ENCODE data around the gene SEMA3B. TPM values are rescaled to one million over a fixed set of nuclear protein-coding genes. Genes with fewer than 3 reads are reported as not detected.

The SEMA3B gene
- total and polyA plus RNA-seq, 9 of the 15 experiments (the other 6 are each of a cell fraction or from before 2014, with no cell fraction given) = 0.03 to 1.8 (median 0.55) TPM; not detected in 1

GRCh38 chr3:50324351-50325112 is 55.6 kb downstream of the SEMA3B start:
- no peaks in the 10 kb centered on the region for H3K9me3 ChIP-seq (replicated peaks; ENCODE audit: control insufficient read depth, insufficient read depth, low read depth, low read length)
- DNase-seq (ENCODE audit: extremely low read depth in 1 of 4, low spot score in 3 of 4) (peak; percentile 40 to 86 (median 64)), ATAC-seq (peak; percentile 70), FAIRE-seq (peak; percentile 89)
- peak overlapping the region in 1 of 2 experiments; percentile 24; a peak in 1 of 4 replicates for H3K9ac ChIP-seq (ENCODE audit: insufficient read depth in 1 of 2, low read depth in 2 of 2, low read length in 2 of 2)
- ChIA-PET POLR2A (interaction anchor here (0.6 to 1.2 kb wide), 4 partner anchors 11 to 30 kb away, joined by 3 to 4 read pairs (median 3); partner anchors contain the start of gene HYAL1), CTCF (ENCODE audit: low intra/inter-chr PET ratio) (interaction anchor here (1.4 to 2.1 kb wide), 2 partner anchors 50 to 97 kb away, joined by 6 read pairs; no protein-coding TSS in a partner anchor)
- WGBS (ENCODE audit: insufficient coverage, low coverage, missing lambda C conversion rate) = 17% methylated on average over 4 of the region's 4 CpGs
- BruUV-seq (replicated peaks) = no TSS peak
- no peaks in the 10 kb centered on the region for H4K20me1 ChIP-seq (replicated peaks; ENCODE audit: control insufficient read depth, insufficient read depth, low read length)
- H3K4me3 ChIP-seq = no peak overlapping the region
- in situ Hi-C loops (cut with MboI) = no loop called here
- H3K27me3 ChIP-seq (ENCODE audit: control insufficient read depth in 2 of 2, insufficient read depth in 2 of 2, low read length in 2 of 2) = no peaks in the 10 kb centered on the region
- peaks cover 24 to 52% of the 10 kb centered on the region in 2 experiments; a peak in 4 of 5 replicates for H3K4me1 ChIP-seq (replicated peaks in 1 of 2; ENCODE audit: control insufficient read depth in 2 of 2, insufficient read depth in 2 of 2, low read length in 2 of 2)
- peaks cover 30% of the 10 kb centered on the region; the same call in 1 of the 3 replicates for H3K36me3 ChIP-seq (ENCODE audit: control insufficient read depth, insufficient read depth, low read length)
- no peaks in the 10 kb centered on the region for H3K9me1 ChIP-seq (ENCODE audit: control insufficient read depth, insufficient read depth, low read length)
- no peak overlapping the region; the same call in 1 of the 2 replicates for H2AFZ ChIP-seq (ENCODE audit: low read depth, low read length)
- intact Hi-C loops (cut with micrococcal nuclease) = loop anchor here (1.0 to 2.0 kb wide), 3 partner anchors 50 to 136 kb away; no protein-coding TSS in a partner anchor
- peaks cover 28% of the 10 kb centered on the region for H3K79me2 ChIP-seq (ENCODE audit: control insufficient read depth, insufficient read depth, low read length)
- H3K27ac ChIP-seq (ENCODE audit: extremely low read depth, low read depth, low read length) = peak overlapping the region; percentile 33; the same call in 1 of the 3 replicates
- H3K4me2 ChIP-seq (ENCODE audit: insufficient read depth, low read length) = no peak overlapping the region
- TF ChIP-seq ZNF77 (CRISPR knock-in tag; IDR thresholded peaks at IDR 0.05) = no peak
- TF ChIP-seq FIP1L1 (IDR thresholded peaks at IDR 0.05; ENCODE audit: low read depth, low read length, poor library complexity, severe bottlenecking) = no peak
- no peak for TF ChIP-seq CREB5 (CRISPR knock-in tag; IDR thresholded peaks at IDR 0.05)
- TF ChIP-seq PATZ1 (CRISPR knock-in tag; IDR thresholded peaks at IDR 0.05; ENCODE audit: borderline replicate concordance) = no peak
- TF ChIP-seq NR4A1 (CRISPR knock-in tag; IDR thresholded peaks at IDR 0.05) = no peak
- no peak for TF ChIP-seq NR4A1 (tag; IDR thresholded peaks at IDR 0.05)
- no peak for TF ChIP-seq KLF1 (tag; IDR thresholded peaks at IDR 0.05)
- TF ChIP-seq SNAPC5 (CRISPR knock-in tag; IDR thresholded peaks at IDR 0.05) = no peak
- no peak for TF ChIP-seq NFRKB (IDR thresholded peaks at IDR 0.05; ENCODE audit: low read depth)
- no peak for TF ChIP-seq THRAP3 (IDR thresholded peaks at IDR 0.05; ENCODE audit: borderline replicate concordance)
- TF ChIP-seq RB1 (IDR thresholded peaks at IDR 0.05; ENCODE audit: low read depth) = peak; percentile 52; the same call in 1 of the 2 replicates
- TF ChIP-seq SRSF7 (optimal IDR thresholded peaks at IDR 0.05; ENCODE audit: low read depth, low read length) = no peak
- no peak for TF ChIP-seq BRF1 (IDR thresholded peaks at IDR 0.05; ENCODE audit: borderline replicate concordance, extremely low read depth, insufficient read length)
